Trophoblast cell (in vitro differentiated cells and primary cell): ENCODE measurements around the gene TMEM223.

Experiments used
- DNase-seq, 2 donors: peaks; one replicate each; pipeline ENCODE4 v3.0.0-alpha.2; 2016
- H2AFZ ChIP-seq: 2 replicates; pipeline ENCODE4 v1.6.1; 2013; ENCODE audit warnings: low read length, moderate library complexity, mild to moderate bottlenecking; ENCODE audit not compliant: insufficient read depth, poor library complexity
- H2AK5ac ChIP-seq: 2 replicates; pipeline ENCODE4 v1.6.1; 2013; ENCODE audit warnings: mild to moderate bottlenecking, low read length
- H2BK120ac ChIP-seq: 2 replicates; pipeline ENCODE4 v1.6.1; 2013; ENCODE audit warnings: low read length, mild to moderate bottlenecking, moderate library complexity; ENCODE audit not compliant: insufficient read depth, poor library complexity
- H2BK12ac ChIP-seq: 2 replicates; pipeline ENCODE4 v1.6.1; 2013; ENCODE audit warnings: mild to moderate bottlenecking, low read length, moderate library complexity
- H2BK5ac ChIP-seq: 2 replicates; pipeline ENCODE4 v1.6.1; 2013; ENCODE audit warnings: low read length, low read depth, moderate library complexity, mild to moderate bottlenecking; ENCODE audit not compliant: poor library complexity
- H3K14ac ChIP-seq: 2 replicates; pipeline ENCODE4 v1.6.1; 2013; ENCODE audit warnings: mild to moderate bottlenecking, low read length
- H3K18ac ChIP-seq: 2 replicates; pipeline ENCODE4 v1.6.1; 2013; ENCODE audit warnings: mild to moderate bottlenecking, low read length
- H3K23ac ChIP-seq: 2 replicates; pipeline ENCODE4 v1.6.1; 2013; ENCODE audit warnings: low read length
- H3K27ac ChIP-seq: 2 replicates; pipeline ENCODE4 v1.5.1; 2013; ENCODE audit warnings: low read depth, mild to moderate bottlenecking, inconsistent platforms, low read length, moderate library complexity
- H3K27me3 ChIP-seq: 2 replicates; pipeline ENCODE4 v1.6.1; 2013; ENCODE audit warnings: inconsistent platforms, mild to moderate bottlenecking, low read length, moderate library complexity; ENCODE audit not compliant: insufficient read depth
- H3K36me3 ChIP-seq, 2 experiments: 1 replicate in 1 of 2; 2 replicates in 1 of 2; pipeline ENCODE4 v1.6.1; 2013; ENCODE audit warnings: low read length in 2 of 2, mild to moderate bottlenecking in 2 of 2, moderate library complexity in 1 of 2; ENCODE audit not compliant: insufficient read depth in 2 of 2, control insufficient read depth in 1 of 2
- H3K4ac ChIP-seq: 2 replicates; pipeline ENCODE4 v1.6.1; 2013; ENCODE audit warnings: low read depth, mild to moderate bottlenecking, low read length, moderate library complexity
- H3K4me1 ChIP-seq, 2 experiments: 1 replicate in 1 of 2; 2 replicates in 1 of 2; pipeline ENCODE4 v1.6.1; 2013; ENCODE audit warnings: low read length in 2 of 2, mild to moderate bottlenecking in 2 of 2, moderate library complexity in 1 of 2; ENCODE audit not compliant: insufficient read depth in 2 of 2, control insufficient read depth in 1 of 2
- H3K4me2 ChIP-seq: 2 replicates; pipeline ENCODE4 v1.6.1; 2013; ENCODE audit warnings: inconsistent platforms, mild to moderate bottlenecking, low read length, moderate library complexity
- H3K4me3 ChIP-seq: 2 replicates; pipeline ENCODE4 v1.5.1; 2013; ENCODE audit warnings: mild to moderate bottlenecking, low read depth, low read length, inconsistent platforms
- H3K79me1 ChIP-seq: one replicate; pipeline ENCODE4 v1.6.1; 2013; ENCODE audit warnings: low read length
- H3K79me2 ChIP-seq: 2 replicates; pipeline ENCODE4 v1.6.1; 2013; ENCODE audit warnings: low read length, mild to moderate bottlenecking; ENCODE audit not compliant: control insufficient read depth, insufficient read depth, poor library complexity
- H3K9ac ChIP-seq: 2 replicates; pipeline ENCODE4 v1.6.1; 2013; ENCODE audit warnings: mild to moderate bottlenecking, low read length
- H3K9me3 ChIP-seq: 2 replicates; pipeline ENCODE4 v1.6.1; 2013; ENCODE audit warnings: low read depth, mild to moderate bottlenecking, control low read depth, inconsistent platforms, low read length; ENCODE audit not compliant: insufficient read depth
- H4K12ac ChIP-seq: 2 replicates; pipeline ENCODE4 v1.6.1; 2013; ENCODE audit warnings: low read depth, mild to moderate bottlenecking, low read length, moderate library complexity
- H4K8ac ChIP-seq: 2 replicates; pipeline ENCODE4 v1.6.1; 2013; ENCODE audit warnings: low read depth, mild to moderate bottlenecking, low read length, moderate library complexity
- H4K91ac ChIP-seq: one replicate; pipeline ENCODE4 v1.6.1; 2013; ENCODE audit warnings: low read depth, mild to moderate bottlenecking, low read length, moderate library complexity
- WGBS: extraction: QIAGEN DNeasy Blood & Tissue Kit; methylation state at CpG from one replicate; pipeline ENCODE4 v1.1.7; 2013; ENCODE audit warnings: missing lambda C conversion rate; ENCODE audit not compliant: insufficient read length, insufficient coverage; ENCODE audit errors: extremely low coverage; 5-methylcytosine and 5-hydroxymethylcytosine counted together

The TMEM223 gene

DNA sequence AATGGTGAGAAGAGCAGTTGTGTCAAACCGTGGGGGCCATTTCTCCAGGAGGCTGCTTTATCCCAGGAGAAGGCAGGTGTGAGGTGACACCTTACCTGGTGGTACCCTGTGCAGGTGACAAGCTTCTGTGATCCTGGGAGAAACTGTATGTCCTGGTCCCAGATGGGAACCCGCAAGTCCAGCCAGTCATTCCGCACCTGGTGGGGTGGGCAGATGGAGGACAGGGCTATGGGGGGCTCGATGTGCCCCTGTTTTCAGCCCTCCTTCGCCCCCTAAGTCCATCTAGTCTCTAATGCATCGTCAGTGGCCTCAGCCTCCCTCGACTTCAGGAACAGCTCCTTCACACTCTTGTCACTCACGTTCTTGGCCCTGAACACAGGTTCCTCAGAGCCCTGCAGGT lies 43.5 kb upstream of the TMEM223 start:
- Histone ChIP-seq H3K4ac (no peak overlapping the region), H3K18ac (no peak overlapping the region), H4K91ac (no peak overlapping the region), H3K79me1 (peaks cover 25% of the 10 kb centered on the region), H2BK5ac (no peak overlapping the region), H3K4me3 (no peak overlapping the region), H3K9ac (no peak overlapping the region), H2AFZ (no peak overlapping the region), H3K27ac (no peak overlapping the region), H2BK120ac (no peak overlapping the region), H3K14ac (no peak overlapping the region), H3K36me3 (peaks cover 20 to 30% of the 10 kb centered on the region in 2 experiments), H2BK12ac (no peak overlapping the region), H3K79me2 (peaks cover 20% of the 10 kb centered on the region), H3K4me2 (no peak overlapping the region), H2AK5ac (no peak overlapping the region), H3K9me3 (peaks cover 3% of the 10 kb centered on the region), H4K12ac (no peak overlapping the region), H4K8ac (no peak overlapping the region), H3K23ac (no peak overlapping the region), H3K4me1 (peaks cover 0 to 8% of the 10 kb centered on the region in 2 experiments), H3K27me3 (no peaks in the 10 kb centered on the region)
- no peak for DNase-seq
- WGBS = no CpG with 5 or more reads among the region's 8 CpGs

DNA sequence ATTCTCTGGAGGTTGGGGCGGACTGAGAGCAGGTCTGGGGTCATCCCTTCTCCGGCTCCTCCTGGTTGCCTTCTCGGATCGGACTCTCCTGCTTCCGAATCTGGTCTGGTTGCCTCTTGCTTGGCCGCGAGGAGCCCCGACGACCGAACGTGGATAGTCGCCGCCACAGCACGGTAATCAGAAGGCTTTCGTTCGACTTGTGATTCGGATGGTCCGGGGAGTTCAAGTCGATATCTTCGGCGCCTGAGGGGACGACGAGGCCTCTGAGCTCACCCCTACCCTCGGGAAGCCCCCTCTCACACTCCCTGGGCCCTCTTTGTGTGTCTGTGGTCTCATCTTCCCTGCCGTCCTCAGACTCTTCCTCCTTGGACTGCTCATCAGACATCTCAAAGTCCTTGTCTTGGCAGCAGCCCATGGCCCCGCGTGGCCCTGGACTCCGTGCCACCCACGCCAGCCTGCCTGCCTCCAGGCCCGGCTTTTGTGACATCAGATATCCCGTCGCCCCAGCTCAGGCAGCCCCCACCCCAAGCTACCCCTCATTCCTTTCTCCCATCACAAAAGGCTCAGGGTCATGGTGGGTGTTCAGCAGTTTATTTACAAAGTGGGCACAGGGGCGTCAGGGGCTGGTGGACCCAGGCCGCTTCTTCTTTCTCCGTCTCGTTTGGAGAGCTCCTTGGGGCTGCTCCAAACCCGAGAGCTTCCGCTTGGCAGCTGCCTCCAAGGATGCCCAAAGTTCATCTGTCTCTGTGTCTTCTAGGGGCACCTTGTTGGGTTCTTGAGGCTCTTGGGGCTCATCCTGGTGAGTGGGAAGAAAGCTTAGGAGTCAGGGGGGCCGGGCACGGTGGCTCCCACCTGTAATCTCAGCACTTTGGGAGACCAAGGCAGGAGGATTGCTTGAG lies 40.8 kb upstream of the TMEM223 start, which contains the start of gene TEX54:
Gene TEX54 (minus strand): TSS at position 506 of the 899 bp plus-strand sequence.
- peak within 1 kb of the TSS; percentile 89 for H2BK120ac ChIP-seq
- H2BK12ac ChIP-seq = no peak within 1 kb of the TSS
- H3K9ac ChIP-seq = peak within 1 kb of the TSS; percentile 93
- DNase-seq = no peak
- peak within 1 kb of the TSS; percentile 98 for H2BK5ac ChIP-seq
- H3K4me2 ChIP-seq = peak within 1 kb of the TSS; percentile 81
- H2AK5ac ChIP-seq = peak within 1 kb of the TSS; percentile 43
- H3K14ac ChIP-seq = peak within 1 kb of the TSS; percentile 78
- H3K27ac ChIP-seq = peak within 1 kb of the TSS; percentile 73
- H3K4me3 ChIP-seq = peak within 1 kb of the TSS; percentile 92
- peaks cover 28 to 39% of the 10 kb centered on the region in 2 experiments for H3K36me3 ChIP-seq
- peaks cover 3% of the 10 kb centered on the region for H3K9me3 ChIP-seq
- no peaks in the 10 kb centered on the region for H3K27me3 ChIP-seq
- peak within 1 kb of the TSS; percentile 77 for H2AFZ ChIP-seq
- WGBS = no CpG with 5 or more reads among the region's 40 CpGs
- peaks cover 17% of the 10 kb centered on the region for H3K79me2 ChIP-seq
- peaks cover 0 to 6% of the 10 kb centered on the region in 2 experiments for H3K4me1 ChIP-seq
- peak within 1 kb of the TSS; percentile 83 for H4K91ac ChIP-seq
- peaks cover 15% of the 10 kb centered on the region for H3K79me1 ChIP-seq
- H3K18ac ChIP-seq = peak within 1 kb of the TSS; percentile 69
- H4K12ac ChIP-seq = peak within 1 kb of the TSS; percentile 50
- peak within 1 kb of the TSS; percentile 93 for H4K8ac ChIP-seq
- no peak within 1 kb of the TSS for H3K23ac ChIP-seq
- H3K4ac ChIP-seq = peak within 1 kb of the TSS; percentile 68

DNA sequence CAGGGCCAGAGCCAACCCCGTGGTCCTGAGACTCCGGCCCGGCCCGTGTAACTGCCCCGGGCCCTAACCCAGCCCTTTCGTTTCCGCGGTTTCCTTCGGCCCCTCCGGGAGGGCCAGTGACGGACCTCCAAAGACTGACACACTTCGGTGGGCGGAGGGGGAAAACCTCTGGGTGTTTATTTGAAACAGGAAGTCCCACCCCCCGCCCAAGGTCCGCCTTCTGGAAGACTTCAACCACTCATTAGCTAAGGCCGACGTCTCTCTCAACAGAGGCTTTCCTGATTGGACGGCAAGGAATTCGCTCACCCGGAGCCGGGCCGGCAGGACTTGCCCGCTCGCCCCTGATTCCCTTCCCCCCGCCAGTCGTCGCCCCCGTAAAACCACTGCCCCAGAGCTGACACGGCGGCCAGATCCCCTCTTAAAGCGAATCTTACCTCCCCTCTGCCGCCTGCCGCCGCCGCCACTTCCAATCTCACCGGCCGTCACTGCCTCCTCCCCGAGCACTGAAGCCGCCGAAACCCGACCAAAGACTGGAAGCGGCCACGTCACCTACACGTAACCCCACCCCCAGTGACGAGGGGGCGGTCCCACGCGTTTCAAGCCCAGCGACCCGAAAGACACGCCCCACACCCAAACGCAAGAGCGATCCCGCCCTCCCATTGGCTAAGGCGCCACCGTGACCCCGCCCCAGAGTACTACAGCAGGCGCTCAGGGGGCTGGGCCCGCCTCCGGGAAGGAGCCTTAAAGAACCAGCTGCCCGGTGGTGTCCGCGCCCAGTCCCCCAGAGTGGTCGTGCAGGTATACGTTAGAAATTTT lies 39.9 kb upstream of the TMEM223 start, which contains the start of gene STX5:
Gene STX5 (minus strand): TSS at position 532 of the 816 bp plus-strand sequence. CDS start 808 bp downstream, outside the sequence.
- H3K4ac ChIP-seq = peak within 1 kb of the TSS; percentile 84
- no peaks in the 10 kb centered on the region for H3K27me3 ChIP-seq
- peaks cover 3% of the 10 kb centered on the region for H3K9me3 ChIP-seq
- H2AK5ac ChIP-seq = peak within 1 kb of the TSS; percentile 43
- H2AFZ ChIP-seq = peak within 1 kb of the TSS; percentile 77
- H3K79me2 ChIP-seq = peaks cover 17% of the 10 kb centered on the region
- H2BK12ac ChIP-seq = no peak within 1 kb of the TSS
- WGBS = no CpG with 5 or more reads among the region's 65 CpGs
- H3K9ac ChIP-seq = peak within 1 kb of the TSS; percentile 96
- H3K18ac ChIP-seq = peak within 1 kb of the TSS; percentile 69
- H2BK120ac ChIP-seq = peak within 1 kb of the TSS; percentile 89
- peaks cover 0 to 6% of the 10 kb centered on the region in 2 experiments for H3K4me1 ChIP-seq
- H3K79me1 ChIP-seq = peaks cover 15% of the 10 kb centered on the region
- peak within 1 kb of the TSS; percentile 79 for H3K27ac ChIP-seq
- H3K36me3 ChIP-seq = peaks cover 34 to 48% of the 10 kb centered on the region in 2 experiments
- H3K23ac ChIP-seq = no peak within 1 kb of the TSS
- H4K91ac ChIP-seq = peak within 1 kb of the TSS; percentile 83
- peak within 1 kb of the TSS; percentile 98 for H2BK5ac ChIP-seq
- H3K4me3 ChIP-seq = peak within 1 kb of the TSS; percentile 92
- peak within 1 kb of the TSS; percentile 81 for H3K4me2 ChIP-seq
- peak within 1 kb of the TSS; percentile 50 for H4K12ac ChIP-seq
- H3K14ac ChIP-seq = peak within 1 kb of the TSS; percentile 78
- DNase-seq = peak; percentile 98 to 99
- peak within 1 kb of the TSS; percentile 93 for H4K8ac ChIP-seq

DNA sequence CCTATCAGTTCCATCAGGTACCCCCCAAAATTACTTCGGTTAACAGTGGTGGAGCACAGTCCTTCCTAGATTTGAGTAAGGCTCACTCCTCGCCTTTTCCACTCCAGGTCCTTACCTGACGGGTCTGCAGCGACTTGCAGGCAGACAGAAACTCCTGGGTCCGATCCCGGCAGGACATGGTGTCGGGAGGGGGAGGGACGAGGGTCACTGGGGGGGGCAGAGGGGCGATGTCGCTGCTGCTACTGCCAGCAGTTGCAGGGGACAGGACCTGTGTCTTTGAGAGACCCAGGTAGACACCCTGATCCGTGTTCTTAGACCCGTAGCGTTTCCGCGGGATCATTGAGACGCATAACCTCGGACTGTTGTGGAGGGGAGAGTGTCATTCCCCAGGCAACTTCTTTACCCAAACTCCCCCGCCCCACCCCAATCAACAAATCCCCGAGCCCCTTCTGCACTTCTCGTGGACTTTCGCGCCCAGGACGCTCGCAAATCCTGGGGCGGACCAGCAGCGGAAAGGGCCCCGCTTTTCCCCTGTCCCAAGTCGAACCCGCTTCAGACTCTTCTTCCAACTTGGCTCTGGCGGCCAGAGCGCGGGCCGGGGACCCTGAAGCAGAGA lies 39.2 kb upstream of the TMEM223 start:
- H2AFZ ChIP-seq = peak overlapping the region; percentile 4
- H3K4me1 ChIP-seq = peaks cover 0 to 6% of the 10 kb centered on the region in 2 experiments
- peak overlapping the region; percentile 66 for H3K18ac ChIP-seq
- H3K36me3 ChIP-seq = peaks cover 40 to 48% of the 10 kb centered on the region in 2 experiments
- no CpG with 5 or more reads among the region's 33 CpGs for WGBS
- H3K79me2 ChIP-seq = peaks cover 17% of the 10 kb centered on the region
- peak overlapping the region; percentile 24 for H4K12ac ChIP-seq
- H3K27me3 ChIP-seq = no peaks in the 10 kb centered on the region
- no peak overlapping the region for H2BK12ac ChIP-seq
- peak overlapping the region; percentile 79 for H3K27ac ChIP-seq
- peak overlapping the region; percentile 56 for H3K14ac ChIP-seq
- peak overlapping the region; percentile 70 for H3K4me2 ChIP-seq
- peak overlapping the region; percentile 96 for H3K9ac ChIP-seq
- H3K79me1 ChIP-seq = peaks cover 15% of the 10 kb centered on the region
- H4K91ac ChIP-seq = peak overlapping the region; percentile 32
- H3K9me3 ChIP-seq = peaks cover 3% of the 10 kb centered on the region
- no peak overlapping the region for H3K23ac ChIP-seq
- H3K4me3 ChIP-seq = peak overlapping the region; percentile 88
- peak overlapping the region; percentile 84 for H3K4ac ChIP-seq
- peak in 1 of 2 donors; percentile 35 for DNase-seq
- peak overlapping the region; percentile 32 for H4K8ac ChIP-seq
- H2BK120ac ChIP-seq = peak overlapping the region; percentile 9
- no peak overlapping the region for H2AK5ac ChIP-seq
- H2BK5ac ChIP-seq = peak overlapping the region; percentile 39
